ENCODE results near the gene KIR2DL4. TPM values are rescaled to one million over a fixed set of nuclear protein-coding genes. Genes with fewer than 3 reads are reported as not detected.
"Not testable (repeated sequence)": the region's sequence is repeated elsewhere in the genome, so short reads cannot be mapped to it uniquely, and the experiment has no call there.

KIR2DL4 gene
- total RNA-seq, 1 donor from 2014 or later, result not detected

- no peak for DNase-seq (ENCODE audit: low spot score)
Measured at GRCh38 chr19:54804571-54804970, 1.2 kb downstream of the KIR2DL4 start.

- no peak for DNase-seq (ENCODE audit: low spot score)
Measured at GRCh38 chr19:54805665-54806515, 2.5 kb downstream of the KIR2DL4 start.

GRCh38 chr19:54806516-54806838 is 3.1 kb downstream of the KIR2DL4 start:
- no peak for DNase-seq (ENCODE audit: low spot score)

DNA sequence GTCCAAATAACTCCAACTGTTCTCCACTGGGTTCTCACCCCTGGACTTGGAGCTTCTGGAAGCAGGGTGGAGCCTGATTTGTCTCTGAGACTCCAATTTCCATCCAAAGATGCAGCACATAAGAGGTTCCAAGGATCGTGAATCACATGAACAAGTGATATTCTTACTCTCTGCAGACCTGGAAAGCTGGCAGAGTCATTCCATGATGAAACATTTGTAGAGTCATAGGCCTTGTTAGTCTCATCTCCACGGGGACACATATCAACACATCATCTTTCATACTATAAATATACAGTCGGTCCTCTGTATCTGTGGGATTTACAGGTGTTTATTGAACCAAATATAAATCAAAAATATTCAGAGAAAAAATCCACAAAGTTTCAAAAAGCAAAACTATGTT is 11.2 kb downstream of the KIR2DL4 start:
- not testable (repeated sequence) for DNase-seq (ENCODE audit: low spot score)

DNA sequence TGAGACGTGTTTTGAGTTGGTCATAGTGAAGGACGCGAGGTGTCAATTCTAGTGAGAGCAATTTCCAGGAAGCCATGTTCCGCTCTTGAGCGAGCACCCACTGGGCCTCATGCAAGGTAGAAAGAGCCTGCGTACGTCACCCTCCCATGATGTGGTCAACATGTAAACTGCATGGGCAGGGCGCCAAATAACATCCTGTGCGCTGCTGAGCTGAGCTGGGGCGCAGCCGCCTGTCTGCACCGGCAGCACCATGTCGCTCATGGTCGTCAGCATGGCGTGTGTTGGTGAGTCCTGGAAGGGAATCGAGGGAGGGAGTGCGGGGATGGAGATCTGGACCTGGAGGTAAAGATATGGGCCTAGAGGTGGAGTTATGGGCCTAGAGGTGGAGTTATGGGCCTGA is 12.8 kb downstream of the KIR2DL4 start, which contains the start of gene KIR3DL1:
TSS of gene KIR3DL1 (plus strand) at position 218 of the 400 bp plus-strand sequence.
- DNase-seq (ENCODE audit: low spot score), result not testable (repeated sequence)

GRCh38 chr19:54817670-54818536 is 14.5 kb downstream of the KIR2DL4 start:
- DNase-seq (ENCODE audit: low spot score), result no peak

- not testable (repeated sequence) for DNase-seq (ENCODE audit: low spot score)
Measured at GRCh38 chr19:54824416-54824815, 21.0 kb downstream of the KIR2DL4 start.

DNA sequence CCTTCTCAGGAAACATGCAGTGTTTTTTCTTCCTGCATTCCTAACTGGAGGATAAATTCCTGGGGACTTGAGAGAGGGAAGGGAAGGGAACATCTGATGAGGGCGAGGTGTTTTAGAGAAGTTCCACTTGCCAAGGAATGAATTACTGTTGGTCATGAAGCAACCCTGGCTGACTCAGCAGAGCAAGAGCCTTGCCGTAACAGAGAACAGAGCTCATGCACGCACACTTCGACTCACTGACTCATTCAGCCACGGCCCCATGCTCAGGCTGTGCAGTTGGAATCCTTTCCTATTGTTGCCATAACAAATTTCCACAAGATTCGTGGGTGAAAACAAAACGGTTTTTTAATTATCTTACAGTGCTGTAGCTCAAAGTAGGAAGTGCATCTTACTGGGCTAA is 21.9 kb downstream of the KIR2DL4 start:
- DNase-seq (ENCODE audit: low spot score), result not testable (repeated sequence)

DNA sequence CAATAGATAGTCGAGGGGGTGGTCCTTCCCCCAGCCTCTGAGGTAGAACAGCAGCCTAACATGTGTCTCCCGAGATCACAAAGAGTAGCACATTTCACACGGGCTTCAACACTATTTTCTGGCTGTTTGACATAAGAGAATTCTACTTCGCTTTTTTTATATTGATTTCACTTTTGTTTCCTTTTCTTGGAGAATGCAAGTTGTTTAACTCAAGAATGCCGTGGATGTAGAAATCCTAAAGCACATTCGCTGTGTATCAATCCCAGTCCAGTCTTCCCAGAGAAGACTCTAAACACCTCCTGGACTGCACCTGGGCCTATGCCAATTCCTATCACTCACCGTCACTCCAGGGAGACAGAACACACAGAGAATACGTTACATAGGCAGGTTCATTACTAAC is 24.7 kb downstream of the KIR2DL4 start:
- DNase-seq (ENCODE audit: low spot score), result not testable (repeated sequence)

DNA sequence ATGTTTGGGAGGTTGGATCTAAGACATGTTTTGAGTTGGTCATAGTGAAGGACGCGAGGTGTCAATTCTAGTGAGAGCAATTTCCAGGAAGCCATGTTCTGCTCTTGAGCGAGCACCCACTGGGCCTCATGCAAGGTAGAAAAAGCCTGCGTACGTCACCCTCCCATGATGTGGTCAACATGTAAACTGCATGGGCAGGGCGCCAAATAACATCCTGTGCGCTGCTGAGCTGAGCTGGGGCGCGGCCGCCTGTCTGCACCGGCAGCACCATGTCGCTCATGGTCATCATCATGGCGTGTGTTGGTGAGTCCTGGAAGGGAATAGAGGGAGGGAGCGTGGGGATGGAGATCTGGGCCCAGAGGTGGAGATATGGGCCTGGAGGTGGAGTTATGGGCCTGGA is 29.1 kb downstream of the KIR2DL4 start, which contains the start of gene KIR2DS4:
TSS of gene KIR2DS4 (plus strand) at position 181 of the 400 bp plus-strand sequence.
- DNase-seq (ENCODE audit: low spot score), result not testable (repeated sequence)

DNA sequence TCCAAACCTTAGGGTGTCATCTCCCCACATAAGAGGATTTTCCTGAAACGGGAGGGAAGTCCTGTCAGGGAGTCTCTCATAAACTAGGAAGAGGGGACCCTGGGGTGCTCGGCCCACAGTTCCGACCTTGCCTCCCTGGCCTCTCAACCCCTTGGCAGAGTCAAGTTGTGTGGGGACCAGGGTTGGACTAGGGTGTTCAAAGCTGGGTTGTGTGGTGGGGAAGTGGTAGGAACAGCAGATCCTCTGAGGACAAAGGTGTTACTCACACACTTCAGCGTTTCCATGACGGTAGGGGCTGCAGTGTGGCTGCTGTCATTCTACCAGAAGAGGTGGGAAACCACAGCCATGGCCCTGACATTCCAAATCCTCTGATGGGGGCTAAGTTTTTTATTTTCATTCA is 31.7 kb downstream of the KIR2DL4 start:
- not testable (repeated sequence) for DNase-seq (ENCODE audit: low spot score)

DNA sequence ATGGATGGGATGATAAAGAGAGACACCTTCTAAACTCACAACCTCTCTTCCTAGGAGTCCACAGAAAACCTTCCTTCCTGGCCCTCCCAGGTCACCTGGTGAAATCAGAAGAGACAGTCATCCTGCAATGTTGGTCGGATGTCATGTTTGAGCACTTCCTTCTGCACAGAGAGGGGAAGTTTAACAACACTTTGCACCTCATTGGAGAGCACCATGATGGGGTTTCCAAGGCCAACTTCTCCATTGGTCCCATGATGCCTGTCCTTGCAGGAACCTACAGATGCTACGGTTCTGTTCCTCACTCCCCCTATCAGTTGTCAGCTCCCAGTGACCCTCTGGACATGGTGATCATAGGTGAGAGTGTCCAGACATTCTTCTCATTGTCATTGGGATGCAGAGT is 34.1 kb downstream of the KIR2DL4 start:
- not testable (repeated sequence) for DNase-seq (ENCODE audit: low spot score)

DNA sequence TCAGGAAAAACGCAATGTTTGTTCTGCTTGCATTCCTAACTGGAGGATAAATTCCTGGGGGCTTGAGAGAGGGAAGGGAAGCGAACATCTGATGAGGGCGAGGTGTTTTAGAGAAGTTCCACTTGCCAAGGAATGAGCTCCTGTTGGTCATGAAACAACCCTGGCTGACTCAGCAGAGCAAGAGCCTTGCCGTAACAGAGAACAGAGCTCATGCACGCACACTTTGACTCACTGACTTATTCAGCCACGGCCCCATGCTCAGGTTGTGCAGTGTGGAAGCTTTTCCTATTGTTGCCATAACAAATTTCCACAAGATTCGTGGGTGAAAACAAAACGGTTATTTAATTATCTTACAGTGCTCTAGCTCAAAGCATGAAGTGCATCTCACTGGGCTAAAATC is 39.8 kb downstream of the KIR2DL4 start:
- not testable (repeated sequence) for DNase-seq (ENCODE audit: low spot score)

- DNase-seq (ENCODE audit: low spot score), result not testable (repeated sequence)
Measured at GRCh38 chr19:54850061-54850640, 46.7 kb downstream of the KIR2DL4 start, which contains the start of gene KIR3DL2. Gene KIR3DL2 (plus strand): TSS chr19:54850443. CDS start chr19:54850476, 33 bp downstream.

- no peak for DNase-seq (ENCODE audit: low spot score)
Measured at GRCh38 chr19:54850930-54851329, 47.5 kb downstream of the KIR2DL4 start.

GRCh38 chr19:54851353-54851752 is 47.9 kb downstream of the KIR2DL4 start:
- no peak for DNase-seq (ENCODE audit: low spot score)

- not testable (repeated sequence) for DNase-seq (ENCODE audit: low spot score)
Measured at GRCh38 chr19:54855241-54855640, 51.8 kb downstream of the KIR2DL4 start.

GRCh38 chr19:54858476-54858875 is 55.1 kb downstream of the KIR2DL4 start:
- DNase-seq (ENCODE audit: low spot score), result not testable (repeated sequence)

- DNase-seq (ENCODE audit: low spot score), result not testable (repeated sequence)
Measured at GRCh38 chr19:54859421-54859820, 56.0 kb downstream of the KIR2DL4 start.

DNA sequence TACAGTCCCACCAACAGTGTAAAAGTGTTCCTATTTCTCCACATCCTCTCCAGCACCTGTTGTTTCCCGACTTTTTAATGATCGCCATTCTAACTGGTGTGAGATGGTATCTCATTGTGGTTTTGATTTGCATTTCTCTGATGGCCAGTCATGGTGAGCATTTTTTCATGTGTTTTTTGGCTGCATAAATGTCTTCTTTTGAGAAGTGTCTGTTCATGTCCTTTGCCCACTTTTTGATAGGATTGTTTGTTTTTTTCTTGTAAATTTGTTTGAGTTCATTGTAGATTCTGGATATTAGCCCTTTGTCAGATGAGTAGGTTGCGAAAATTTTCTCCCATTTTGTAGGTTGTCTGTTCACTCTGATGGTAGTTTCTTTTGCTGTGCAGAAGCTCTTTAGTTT is 60.0 kb downstream of the KIR2DL4 start:
- not testable (repeated sequence) for DNase-seq (ENCODE audit: low spot score)

Data from mucosa of gallbladder (tissue), 1 donor.